BLaER1 (cell line): ENCODE data around the gene CXCL8.
A peak's percentile ranks its signal among the peaks of the same experiment; 100 is the strongest.
"Not testable (repeated sequence)": the region's sequence is repeated elsewhere in the genome, so short reads cannot be mapped to it uniquely, and the experiment has no call there.

Experiments used
- H3K27ac ChIP-seq: shearing (Covaris generic); formaldehyde crosslinking; 2 replicates; pipeline ENCODE4 v1.8.1; 2022
- H3K27me3 ChIP-seq: shearing (Covaris generic); formaldehyde crosslinking; 2 replicates; pipeline ENCODE4 v1.8.1; 2022
- H3K36me3 ChIP-seq: shearing (Covaris generic); formaldehyde crosslinking; 2 replicates; pipeline ENCODE4 v1.8.1; 2022
- H3K4me1 ChIP-seq: shearing (Covaris generic); formaldehyde crosslinking; 2 replicates; pipeline ENCODE4 v1.8.1; 2022
- H3K4me2 ChIP-seq: shearing (Covaris generic); formaldehyde crosslinking; 2 replicates; pipeline ENCODE4 v1.8.1; 2022
- H3K4me3 ChIP-seq: shearing (Covaris generic); formaldehyde crosslinking; 2 replicates; pipeline ENCODE4 v1.8.1; 2022
- H3K9ac ChIP-seq: shearing (Covaris generic); formaldehyde crosslinking; 2 replicates; pipeline ENCODE4 v1.8.1; 2022
- H3K9me3 ChIP-seq: shearing (Covaris generic); formaldehyde crosslinking; 2 replicates; pipeline ENCODE4 v1.8.1; 2022
- H4K20me1 ChIP-seq: shearing (Covaris generic); formaldehyde crosslinking; 2 replicates; pipeline ENCODE4 v1.8.1; 2022
- Cebpa-rat ChIP-seq: shearing (Covaris generic); IDR thresholded peaks from 2 replicates; pipeline ENCODE4 v1.8.1; 2022

The CXCL8 gene

GRCh38 chr4:73740353-73740778, at the start of gene CXCL8:
Gene CXCL8 (plus strand): TSS chr4:73740569. CDS start chr4:73740659, 90 bp downstream.
- Histone ChIP-seq H3K4me1 (peaks cover 21% of the 10 kb centered on the region), H3K9me3 (no peaks in the 10 kb centered on the region), H4K20me1 (no peaks in the 10 kb centered on the region), H3K36me3 (no peaks in the 10 kb centered on the region), H3K27ac (no peak within 1 kb of the TSS), H3K4me2 (peak within 1 kb of the TSS; percentile 55), H3K27me3 (no peaks in the 10 kb centered on the region), H3K4me3 (no peak within 1 kb of the TSS), H3K9ac (no peak within 1 kb of the TSS)
- TF ChIP-seq Cebpa-rat = no peak

DNA sequence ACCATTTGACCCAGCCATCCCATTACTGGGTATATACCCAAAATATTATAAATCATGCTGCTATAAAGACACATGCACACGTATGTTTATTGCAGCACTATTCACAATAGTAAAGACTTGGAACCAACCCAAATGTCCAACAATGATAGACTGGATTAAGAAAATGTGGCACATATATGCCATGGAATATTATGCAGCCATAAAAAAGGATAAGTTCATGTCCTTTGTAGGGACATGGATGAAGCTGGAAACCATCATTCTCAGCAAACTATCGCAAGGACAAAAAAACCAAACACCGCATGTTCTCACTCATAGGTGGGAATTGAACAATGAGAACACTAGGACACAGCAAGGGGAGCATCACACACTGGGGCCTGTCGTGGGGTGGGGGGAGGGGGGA, 49.2 kb upstream of the CXCL8 start:
- not testable (repeated sequence) for H3K9me3 ChIP-seq, H3K36me3 ChIP-seq, H3K27ac ChIP-seq, H3K4me1 ChIP-seq, H4K20me1 ChIP-seq, H3K4me3 ChIP-seq, H3K4me2 ChIP-seq, H3K9ac ChIP-seq, H3K27me3 ChIP-seq

DNA sequence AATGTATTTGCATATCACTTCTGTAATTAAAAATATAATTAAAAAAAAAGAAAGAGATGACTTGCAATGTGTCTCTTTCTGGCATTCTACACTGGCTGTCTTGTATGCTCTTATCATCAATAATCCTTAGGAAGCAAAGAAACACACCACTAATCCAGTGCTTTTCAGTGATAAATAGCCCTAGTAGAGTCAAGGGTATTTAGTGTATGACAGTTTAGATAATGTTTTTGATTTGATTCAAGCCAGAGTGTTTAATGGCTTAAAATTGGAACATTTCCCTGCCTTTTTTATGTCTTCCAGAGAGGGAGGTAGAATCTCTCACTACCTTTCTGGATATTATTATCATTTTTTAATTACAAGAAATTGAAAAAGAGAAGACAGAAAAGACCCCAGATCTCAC, 48.6 kb upstream of the CXCL8 start:
- TF ChIP-seq Cebpa-rat = no peak
- Histone ChIP-seq H3K4me3 (no peak overlapping the region), H3K27ac (no peak overlapping the region), H3K4me2 (no peak overlapping the region), H3K9me3 (no peaks in the 10 kb centered on the region), H3K4me1 (no peaks in the 10 kb centered on the region), H3K9ac (no peak overlapping the region), H3K36me3 (no peaks in the 10 kb centered on the region), H3K27me3 (no peaks in the 10 kb centered on the region), H4K20me1 (no peaks in the 10 kb centered on the region)

DNA sequence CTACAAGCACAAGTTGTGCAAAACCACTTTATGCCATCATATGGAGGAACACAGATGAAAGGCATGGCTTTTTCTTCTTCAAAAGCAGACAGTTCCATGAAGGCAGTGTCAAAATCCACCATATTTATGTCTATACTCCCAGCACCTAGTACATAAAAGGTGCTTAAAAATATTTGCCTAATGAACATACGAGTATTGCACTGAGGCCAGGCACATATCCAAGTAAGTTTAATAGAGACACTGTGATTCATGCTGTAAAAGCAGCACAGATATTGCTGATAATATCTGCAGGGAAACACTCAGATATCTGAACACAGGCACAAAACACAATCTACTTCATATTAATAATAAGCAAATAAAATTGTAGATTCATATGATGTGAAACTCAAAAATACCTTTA, 48.1 kb upstream of the CXCL8 start:
- no peak overlapping the region for H3K4me2 ChIP-seq
- no peaks in the 10 kb centered on the region for H4K20me1 ChIP-seq
- H3K9me3 ChIP-seq = no peaks in the 10 kb centered on the region
- H3K9ac ChIP-seq = no peak overlapping the region
- no peaks in the 10 kb centered on the region for H3K27me3 ChIP-seq
- no peak overlapping the region for H3K27ac ChIP-seq
- no peak for TF ChIP-seq Cebpa-rat
- no peak overlapping the region for H3K4me3 ChIP-seq
- H3K36me3 ChIP-seq = no peaks in the 10 kb centered on the region
- H3K4me1 ChIP-seq = no peaks in the 10 kb centered on the region

- H3K9ac ChIP-seq = no peak overlapping the region
- H3K4me3 ChIP-seq = no peak overlapping the region
- no peaks in the 10 kb centered on the region for H3K9me3 ChIP-seq
- no peaks in the 10 kb centered on the region for H4K20me1 ChIP-seq
- H3K27ac ChIP-seq = no peak overlapping the region
- H3K4me1 ChIP-seq = peaks cover under 1% of the 10 kb centered on the region
- H3K27me3 ChIP-seq = no peaks in the 10 kb centered on the region
- no peaks in the 10 kb centered on the region for H3K36me3 ChIP-seq
- H3K4me2 ChIP-seq = no peak overlapping the region
- TF ChIP-seq Cebpa-rat = no peak
Measured at GRCh38 chr4:73692701-73693100, 47.7 kb upstream of the CXCL8 start.

- H3K9ac ChIP-seq = no peak overlapping the region
Measured at GRCh38 chr4:73693811-73694210, 46.6 kb upstream of the CXCL8 start.

GRCh38 chr4:73698217-73698616, 42.2 kb upstream of the CXCL8 start:
- peak overlapping the region; percentile 16 for H3K4me2 ChIP-seq
- TF ChIP-seq Cebpa-rat = no peak

More at GRCh38 chr4:73693811-73694210, 46.6 kb upstream of the CXCL8 start:
- no peak for TF ChIP-seq Cebpa-rat
- Histone ChIP-seq H3K4me3 (no peak overlapping the region), H4K20me1 (no peaks in the 10 kb centered on the region), H3K27me3 (no peaks in the 10 kb centered on the region), H3K27ac (no peak overlapping the region), H3K4me2 (no peak overlapping the region), H3K4me1 (peaks cover 12% of the 10 kb centered on the region), H3K9me3 (no peaks in the 10 kb centered on the region), H3K36me3 (no peaks in the 10 kb centered on the region)

GRCh38 chr4:73701116-73701515, 39.3 kb upstream of the CXCL8 start:
- Histone ChIP-seq H3K4me1 (peaks cover 12% of the 10 kb centered on the region), H3K36me3 (no peaks in the 10 kb centered on the region), H3K9ac (no peak overlapping the region), H3K9me3 (no peaks in the 10 kb centered on the region), H3K4me3 (no peak overlapping the region), H3K4me2 (no peak overlapping the region), H4K20me1 (no peaks in the 10 kb centered on the region), H3K27me3 (no peaks in the 10 kb centered on the region), H3K27ac (no peak overlapping the region)
- TF ChIP-seq Cebpa-rat = no peak

More at GRCh38 chr4:73698217-73698616, 42.2 kb upstream of the CXCL8 start:
- Histone ChIP-seq H3K27me3 (no peaks in the 10 kb centered on the region), H3K4me1 (peaks cover 12% of the 10 kb centered on the region), H4K20me1 (no peaks in the 10 kb centered on the region), H3K9me3 (no peaks in the 10 kb centered on the region), H3K36me3 (no peaks in the 10 kb centered on the region), H3K9ac (no peak overlapping the region), H3K27ac (no peak overlapping the region), H3K4me3 (no peak overlapping the region)

DNA sequence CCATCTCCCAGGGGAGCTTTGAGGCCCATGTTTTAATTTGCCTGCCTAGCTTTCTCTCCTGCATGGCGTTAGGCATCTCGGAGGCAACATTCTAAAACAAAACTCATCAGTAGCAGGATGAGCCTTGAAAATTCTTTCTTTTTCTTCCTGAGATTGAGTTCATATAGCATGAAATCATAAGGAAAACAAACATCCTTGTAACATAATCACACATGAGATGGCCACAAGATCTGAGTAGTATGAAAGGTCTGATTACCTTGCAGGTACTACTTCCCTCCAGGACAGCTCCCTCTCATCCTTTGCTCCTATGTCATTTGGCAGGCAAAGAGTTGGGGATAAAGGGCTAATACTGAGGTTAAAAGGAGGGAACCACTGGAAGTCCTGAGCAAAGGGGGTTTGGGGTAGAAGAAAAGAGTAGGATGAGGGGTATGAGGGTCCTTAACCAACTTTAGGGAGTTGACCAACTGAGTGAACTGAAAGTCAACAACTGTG, 37.5 kb upstream of the CXCL8 start:
- Histone ChIP-seq H3K4me2 (no peak overlapping the region), H3K36me3 (no peaks in the 10 kb centered on the region), H3K27me3 (no peaks in the 10 kb centered on the region), H3K4me3 (no peak overlapping the region), H3K4me1 (peaks cover 10% of the 10 kb centered on the region), H4K20me1 (no peaks in the 10 kb centered on the region), H3K9ac (no peak overlapping the region), H3K27ac (no peak overlapping the region), H3K9me3 (no peaks in the 10 kb centered on the region)
- no peak for TF ChIP-seq Cebpa-rat

- Histone ChIP-seq H3K9ac (no peak overlapping the region), H3K9me3 (no peaks in the 10 kb centered on the region), H4K20me1 (no peaks in the 10 kb centered on the region), H3K27ac (no peak overlapping the region), H3K27me3 (no peaks in the 10 kb centered on the region), H3K4me1 (peaks cover 5% of the 10 kb centered on the region), H3K4me2 (no peak overlapping the region), H3K4me3 (no peak overlapping the region), H3K36me3 (no peaks in the 10 kb centered on the region)
- no peak for TF ChIP-seq Cebpa-rat
Measured at GRCh38 chr4:73703320-73703719, 37.0 kb upstream of the CXCL8 start.

- Histone ChIP-seq H3K4me1 (peaks cover 2% of the 10 kb centered on the region; the same call in 1 of the 2 replicates), H3K4me3 (no peak overlapping the region), H3K27ac (no peak overlapping the region), H3K9ac (no peak overlapping the region), H4K20me1 (no peaks in the 10 kb centered on the region), H3K27me3 (no peaks in the 10 kb centered on the region), H3K4me2 (no peak overlapping the region), H3K9me3 (no peaks in the 10 kb centered on the region), H3K36me3 (no peaks in the 10 kb centered on the region)
- peak; percentile 93 for TF ChIP-seq Cebpa-rat
Measured at GRCh38 chr4:73704314-73705055, 35.9 kb upstream of the CXCL8 start.
